ENCODE data around the gene CMSS1.
A peak's percentile ranks its signal among the peaks of the same experiment; 100 is the strongest.

The CMSS1 gene

GRCh38 chr3:99868311-99868646 lies 50.6 kb downstream of the CMSS1 start:
- TF ChIP-seq POLR2AphosphoS5 (IDR thresholded peaks at IDR 0.05; ENCODE audit: low read depth, low read length), result 0 out of 2 replicates have a peak, but pooled peaks have one; percentile 29
- no peak for TF ChIP-seq POLR2A (IDR thresholded peaks at IDR 0.05; ENCODE audit: low read depth, low read length)
- no peak for TF ChIP-seq TAF1 (IDR thresholded peaks at IDR 0.05; ENCODE audit: borderline replicate concordance, low read depth, low read length)
- FAIRE-seq (no peak), DNase-seq (ENCODE audit: insufficient read length) (no peak)

GRCh38 chr3:99869621-99870020 lies 52.0 kb downstream of the CMSS1 start:
- no peak for DNase-seq (ENCODE audit: insufficient read length)
- FAIRE-seq, result no peak
- TF ChIP-seq TAF1 (IDR thresholded peaks at IDR 0.05; ENCODE audit: borderline replicate concordance, low read depth, low read length), result no peak

- FAIRE-seq (no peak), DNase-seq (ENCODE audit: insufficient read length) (no peak)
- no peak for TF ChIP-seq POLR2AphosphoS5 (IDR thresholded peaks at IDR 0.05; ENCODE audit: low read depth, low read length)
- no peak for TF ChIP-seq TAF1 (IDR thresholded peaks at IDR 0.05; ENCODE audit: borderline replicate concordance, low read depth, low read length)
- TF ChIP-seq POLR2A (IDR thresholded peaks at IDR 0.05; ENCODE audit: low read depth, low read length), result no peak
Measured at GRCh38 chr3:99870712-99871111, 53.0 kb downstream of the CMSS1 start.

GRCh38 chr3:99871231-99872045 lies 53.8 kb downstream of the CMSS1 start:
- FAIRE-seq (no peak), DNase-seq (ENCODE audit: insufficient read length) (no peak)
- TF ChIP-seq TAF1 (IDR thresholded peaks at IDR 0.05; ENCODE audit: borderline replicate concordance, low read depth, low read length) (no peak), POLR2AphosphoS5 (IDR thresholded peaks at IDR 0.05; ENCODE audit: low read depth, low read length) (no peak)

GRCh38 chr3:99872923-99873254 lies 55.2 kb downstream of the CMSS1 start:
- peak; percentile 71 for FAIRE-seq
- DNase-seq (ENCODE audit: insufficient read length), result no peak
- no peak for TF ChIP-seq TAF1 (IDR thresholded peaks at IDR 0.05; ENCODE audit: borderline replicate concordance, low read depth, low read length)
- no peak for TF ChIP-seq POLR2AphosphoS5 (IDR thresholded peaks at IDR 0.05; ENCODE audit: low read depth, low read length)
- TF ChIP-seq POLR2A (IDR thresholded peaks at IDR 0.05; ENCODE audit: low read depth, low read length), result no peak

GRCh38 chr3:99873269-99874102 lies 55.8 kb downstream of the CMSS1 start:
- no peak for TF ChIP-seq TAF1 (IDR thresholded peaks at IDR 0.05; ENCODE audit: borderline replicate concordance, low read depth, low read length)
- TF ChIP-seq POLR2AphosphoS5 (IDR thresholded peaks at IDR 0.05; ENCODE audit: low read depth, low read length), result no peak
- no peak for TF ChIP-seq POLR2A (IDR thresholded peaks at IDR 0.05; ENCODE audit: low read depth, low read length)
- DNase-seq (ENCODE audit: insufficient read length) (no peak), FAIRE-seq (peak; percentile 44)

GRCh38 chr3:99874237-99875002 lies 56.8 kb downstream of the CMSS1 start:
- TF ChIP-seq POLR2AphosphoS5 (IDR thresholded peaks at IDR 0.05; ENCODE audit: low read depth, low read length) (no peak), POLR2A (IDR thresholded peaks at IDR 0.05; ENCODE audit: low read depth, low read length) (no peak), TAF1 (IDR thresholded peaks at IDR 0.05; ENCODE audit: borderline replicate concordance, low read depth, low read length) (no peak)
- no peak for FAIRE-seq
- DNase-seq (ENCODE audit: insufficient read length), result no peak

- FAIRE-seq (no peak), DNase-seq (ENCODE audit: insufficient read length) (no peak)
- no peak for TF ChIP-seq POLR2A (IDR thresholded peaks at IDR 0.05; ENCODE audit: low read depth, low read length)
- no peak for TF ChIP-seq TAF1 (IDR thresholded peaks at IDR 0.05; ENCODE audit: borderline replicate concordance, low read depth, low read length)
- TF ChIP-seq POLR2AphosphoS5 (IDR thresholded peaks at IDR 0.05; ENCODE audit: low read depth, low read length), result no peak
Measured at GRCh38 chr3:99875581-99875928, 57.9 kb downstream of the CMSS1 start.

- TF ChIP-seq POLR2AphosphoS5 (IDR thresholded peaks at IDR 0.05; ENCODE audit: low read depth, low read length), result peak; percentile 64; the same call in 1 of the 2 replicates
- peak; percentile 71 for TF ChIP-seq TAF1 (IDR thresholded peaks at IDR 0.05; ENCODE audit: borderline replicate concordance, low read depth, low read length)
- peak; percentile 68; the same call in 1 of the 2 replicates for TF ChIP-seq POLR2A (IDR thresholded peaks at IDR 0.05; ENCODE audit: low read depth, low read length)
- peak; percentile 90 for FAIRE-seq
Measured at GRCh38 chr3:99875929-99876841, 58.5 kb downstream of the CMSS1 start.

GRCh38 chr3:99877031-99877579 lies 59.4 kb downstream of the CMSS1 start:
- no peak for TF ChIP-seq POLR2AphosphoS5 (IDR thresholded peaks at IDR 0.05; ENCODE audit: low read depth, low read length)
- no peak for TF ChIP-seq TAF1 (IDR thresholded peaks at IDR 0.05; ENCODE audit: borderline replicate concordance, low read depth, low read length)
- FAIRE-seq (peak; percentile 72), DNase-seq (ENCODE audit: insufficient read length) (no peak)

More at GRCh38 chr3:99875929-99876841, 58.5 kb downstream of the CMSS1 start:
- peak; percentile 53 for DNase-seq (ENCODE audit: insufficient read length)
